GM19035 (cell line): Measurements from ENCODE around the gene VANGL2.

Experiments used
- ATAC-seq: cut with Tn5 transposase; IDR thresholded peaks from one replicate; pipeline ENCODE4 v1.9.1; 2021; ENCODE audit not compliant: unreplicated experiment

VANGL2 gene

GRCh38 chr1:160459056-160459455, 58.7 kb downstream of the VANGL2 start:
- no peak for ATAC-seq

DNA sequence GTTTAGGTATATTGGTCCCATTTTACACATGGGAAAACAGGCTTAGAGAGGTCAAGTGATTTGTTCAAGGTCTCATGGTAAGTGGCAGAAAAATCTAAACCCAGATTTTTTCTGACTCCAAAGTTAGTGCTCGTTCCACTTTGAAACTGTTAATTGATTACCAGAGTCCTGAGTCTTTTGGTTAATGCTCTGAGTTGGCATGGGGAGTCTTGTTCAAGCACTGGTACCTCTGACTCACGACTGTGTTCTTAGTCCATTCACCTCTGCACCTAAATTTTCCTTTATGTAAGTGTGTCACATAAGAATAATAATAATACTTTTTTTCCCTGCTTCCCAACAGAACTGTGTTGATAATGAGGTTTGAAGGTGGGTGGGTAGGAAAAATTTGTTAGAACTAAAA, 59.3 kb downstream of the VANGL2 start:
- no peak for ATAC-seq

DNA sequence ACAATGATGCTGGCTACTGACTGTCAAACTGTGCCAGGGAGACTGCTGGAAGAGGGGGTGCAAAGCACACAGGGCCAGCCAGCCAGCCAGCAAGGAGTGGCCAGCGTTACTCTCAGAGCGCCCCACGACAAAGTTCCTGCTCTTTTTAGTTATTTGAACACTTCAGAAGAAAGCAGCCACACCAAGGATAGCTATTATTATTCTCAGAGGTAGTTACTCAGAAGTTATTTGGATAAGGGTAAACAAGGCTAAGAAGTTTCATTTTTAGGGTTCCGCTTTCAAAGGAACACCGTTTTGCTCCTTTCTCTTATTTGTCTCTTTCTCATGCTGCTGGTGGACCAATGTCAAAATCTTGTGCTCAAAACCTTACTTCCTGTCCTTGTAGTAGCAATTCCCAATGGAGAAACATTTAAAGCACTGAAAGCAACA, 59.9 kb downstream of the VANGL2 start:
- ATAC-seq, result no peak

GRCh38 chr1:160460683-160461287, 60.4 kb downstream of the VANGL2 start:
- no peak for ATAC-seq

DNA sequence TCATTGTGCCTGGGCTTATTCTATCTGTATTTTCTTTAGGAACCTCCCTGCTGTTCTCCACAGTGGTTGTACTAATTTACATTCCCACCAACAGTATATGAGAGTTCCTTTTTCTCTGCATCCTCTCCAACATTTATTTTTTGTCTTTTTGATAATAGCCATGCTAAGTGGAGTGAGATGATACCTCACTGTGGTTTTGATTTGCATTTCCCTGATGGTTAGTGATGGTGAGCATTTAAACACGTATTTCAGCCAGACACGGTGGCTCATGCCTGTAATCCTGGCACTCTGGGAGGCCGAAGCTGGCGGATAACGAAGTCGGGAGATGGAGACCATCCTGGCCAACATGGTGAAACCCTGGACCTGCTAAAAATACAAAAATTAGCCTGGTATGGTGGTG, 64.8 kb downstream of the VANGL2 start:
- no peak for ATAC-seq

- no peak for ATAC-seq
These were observed 66.6 kb downstream of the VANGL2 start for GRCh38 chr1:160466961-160467360.

GRCh38 chr1:160467576-160467975, 67.2 kb downstream of the VANGL2 start:
- no peak for ATAC-seq

DNA sequence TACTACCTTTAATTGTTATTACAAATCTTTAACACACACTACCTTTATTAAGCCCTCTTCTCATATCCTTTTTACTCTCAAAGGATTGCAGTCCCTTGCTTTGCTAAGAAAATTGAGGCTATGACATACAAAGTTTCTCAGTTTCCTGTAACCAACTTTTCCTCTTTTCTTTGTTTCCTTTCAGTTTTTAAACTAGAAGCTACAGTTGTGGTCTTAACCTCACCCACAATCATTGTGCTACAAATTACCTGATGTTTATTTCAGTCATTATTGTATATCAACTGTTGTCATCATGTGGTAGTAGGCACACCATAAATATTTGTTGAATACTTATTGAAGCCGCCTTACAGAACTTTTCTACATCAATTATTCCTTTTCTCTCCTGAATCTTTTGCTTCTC, 70.9 kb downstream of the VANGL2 start:
- ATAC-seq, result no peak

DNA sequence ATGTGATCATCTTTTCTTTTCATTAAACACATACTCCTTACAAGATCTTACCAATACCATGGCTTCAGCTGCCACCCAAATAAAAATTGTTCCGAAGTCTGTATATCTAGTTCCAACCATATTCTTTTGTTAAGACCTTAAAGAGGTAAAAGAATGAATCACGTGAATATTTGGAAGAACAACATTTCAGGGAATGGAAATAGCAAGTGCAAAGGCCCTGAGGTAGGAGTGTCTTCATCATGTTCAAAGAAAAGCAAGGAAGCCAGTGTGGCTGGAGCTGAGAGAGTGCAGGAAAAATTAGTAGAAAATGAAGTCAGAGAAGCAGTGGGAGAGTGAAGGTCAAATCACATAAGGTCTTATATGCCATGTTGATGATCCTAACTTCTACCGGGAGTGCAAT, 71.7 kb downstream of the VANGL2 start:
- no peak for ATAC-seq

- ATAC-seq, result no peak
These were observed 74.3 kb downstream of the VANGL2 start for GRCh38 chr1:160474392-160475242.
